ENCODE results near the gene SIN3A. TPM values are rescaled to one million over a fixed set of nuclear protein-coding genes. Genes with fewer than 3 reads are reported as not detected.

Gene SIN3A
- total and polyA plus RNA-seq, 8 donors = 6.8 to 33.4 (median 21.6) TPM

DNA sequence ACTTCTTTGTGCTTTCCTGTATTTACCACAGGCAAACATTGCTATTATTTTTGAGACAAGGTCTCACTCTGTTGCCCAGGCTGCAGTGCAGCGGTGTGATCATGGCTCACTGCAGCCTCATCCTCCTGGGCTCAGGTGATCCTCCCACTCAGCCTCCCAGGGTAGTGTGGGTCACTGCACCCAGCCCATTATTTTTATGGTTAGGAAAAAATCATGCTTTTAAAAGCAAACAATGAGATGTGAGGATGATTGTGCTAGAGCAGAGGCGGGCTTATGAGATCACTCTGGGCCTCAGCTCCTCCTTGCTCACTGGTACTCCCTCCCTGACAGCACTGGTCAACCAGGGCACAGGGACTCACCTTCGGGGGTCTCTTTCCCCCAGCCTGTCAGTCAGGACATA lies 85.3 kb downstream of the SIN3A start:
- WGBS, 2 donors = 83 to 93% methylated on average over 3 of the region's 3 CpGs
- ATAC-seq (no peak), FAIRE-seq (no peak), DNase-seq (peak in 1 of 6 donors; percentile 15)
- Histone ChIP-seq H3K4me3 (no peak overlapping the region), H3K36me3 (peaks cover 0 to 7% (median 6%) of the 10 kb centered on the region in 3 donors), H3K27ac (no peak overlapping the region), H3K9me3 (no peaks in the 10 kb centered on the region), H3K4me1 (peaks cover 6 to 17% (median 10%) of the 10 kb centered on the region in 3 donors), H3K27me3 (no peaks in the 10 kb centered on the region)
- TF ChIP-seq CTCF (IDR thresholded peaks at IDR 0.05) = no peak
- intact Hi-C loops (cut with DNase I) = loop anchor here in 2 of 3 donors (5.0 to 10.0 kb wide), 2 partner anchors 316 to 319 kb away; no protein-coding TSS in a partner anchor

DNA sequence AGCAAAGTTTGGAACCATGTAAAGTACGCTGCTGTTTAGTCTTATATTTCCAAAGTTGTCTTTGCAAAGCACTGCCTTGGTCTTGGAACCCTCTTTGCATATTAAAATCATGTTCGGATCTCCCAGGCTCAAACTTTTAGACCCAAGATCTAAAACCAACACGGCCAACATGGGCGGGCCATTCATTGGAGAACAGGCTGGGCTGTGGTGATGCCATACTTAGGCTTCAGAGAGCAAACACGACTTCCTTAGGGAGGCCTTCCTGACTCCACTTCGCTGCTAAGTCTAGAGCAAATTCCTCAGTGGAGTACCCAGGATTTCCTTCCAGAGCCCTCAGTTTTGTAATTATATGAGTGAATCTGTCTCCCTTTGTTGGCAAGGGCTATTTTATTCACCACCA lies 86.6 kb downstream of the SIN3A start:
- Histone ChIP-seq H3K27ac (no peak overlapping the region), H3K36me3 (peaks cover 0 to 13% (median 7%) of the 10 kb centered on the region in 3 donors)
- intact Hi-C loops (cut with DNase I) = loop anchor here in 2 of 3 donors (5.0 to 10.0 kb wide), 2 partner anchors 317 to 320 kb away; no protein-coding TSS in a partner anchor

GRCh38 chr15:75363786-75364185 lies 87.7 kb downstream of the SIN3A start:
- Histone ChIP-seq H3K36me3 (peaks cover 0 to 19% (median 7%) of the 10 kb centered on the region in 3 donors), H3K9me3 (no peaks in the 10 kb centered on the region), H3K4me3 (no peak overlapping the region), H3K4me1 (peaks cover 0 to 5% (median 0%) of the 10 kb centered on the region in 3 donors), H3K27me3 (no peaks in the 10 kb centered on the region), H3K27ac (no peak overlapping the region)
- ATAC-seq = no peak
- TF ChIP-seq CTCF (IDR thresholded peaks at IDR 0.05) = no peak
- intact Hi-C loops (cut with DNase I) = loop anchor here in 1 of 3 donors (10.0 kb wide), 1 partner anchor 321 kb away; no protein-coding TSS in a partner anchor
- DNase-seq = peak in 1 of 6 donors; percentile 43
- 93 to 96% methylated on average over 9 of the region's 9 CpGs for WGBS, 2 donors
- FAIRE-seq = no peak

More for the DNA sequence above, 86.6 kb downstream of the SIN3A start:
- Histone ChIP-seq H3K4me3 (no peak overlapping the region), H3K4me1 (peaks cover 6 to 14% (median 10%) of the 10 kb centered on the region in 3 donors), H3K9me3 (no peaks in the 10 kb centered on the region), H3K27me3 (no peaks in the 10 kb centered on the region)
- 86 to 90% methylated on average over 6 of the region's 6 CpGs for WGBS, 2 donors
- TF ChIP-seq CTCF (IDR thresholded peaks at IDR 0.05) = no peak
- FAIRE-seq = no peak
- DNase-seq = no peak
- no peak for ATAC-seq

DNA sequence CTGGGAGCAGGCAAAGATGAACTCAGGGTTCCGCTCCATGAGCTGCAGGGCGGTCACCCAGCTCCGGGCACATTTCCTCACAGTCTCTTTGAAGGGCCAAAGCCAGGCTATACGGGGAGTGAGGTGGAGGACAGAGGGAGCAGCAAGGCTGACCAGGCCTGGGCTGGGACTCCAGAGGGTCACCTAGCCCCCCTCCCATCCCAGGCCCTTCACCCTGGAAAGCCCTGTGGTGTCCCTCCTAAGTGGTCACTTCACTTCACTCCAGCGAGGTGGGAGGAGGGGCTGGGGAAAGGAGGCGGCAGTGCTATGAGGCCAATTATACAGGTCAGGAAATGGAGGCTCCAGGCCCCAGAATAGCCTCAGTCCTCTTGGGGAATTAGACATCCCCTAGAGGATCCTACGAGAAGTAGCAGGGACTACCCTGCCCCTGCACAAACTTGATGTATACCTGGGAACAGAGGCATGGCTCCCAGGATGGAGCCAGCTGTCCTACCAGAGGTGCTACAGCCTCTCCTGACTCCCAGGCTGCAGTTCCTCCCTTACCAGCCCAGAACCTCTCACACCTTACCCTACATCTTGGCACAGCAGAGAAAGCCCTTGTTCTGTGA lies 88.7 kb downstream of the SIN3A start:
- ATAC-seq = no peak
- no peak for FAIRE-seq
- Histone ChIP-seq H3K4me3 (no peak overlapping the region), H3K27ac (no peak overlapping the region), H3K36me3 (peaks cover 0 to 19% (median 7%) of the 10 kb centered on the region in 3 donors), H3K9me3 (no peaks in the 10 kb centered on the region), H3K27me3 (no peaks in the 10 kb centered on the region), H3K4me1 (peaks cover 0 to 5% (median 0%) of the 10 kb centered on the region in 3 donors)
- intact Hi-C loops (cut with DNase I) = loop anchor here in 1 of 3 donors (10.0 kb wide), 1 partner anchor 322 kb away; no protein-coding TSS in a partner anchor
- no peak for DNase-seq
- TF ChIP-seq CTCF (IDR thresholded peaks at IDR 0.05) = no peak
- 92 to 94% methylated on average over 7 of the region's 7 CpGs for WGBS, 2 donors
